GM19467 (cell line): ENCODE results near the gene CYBC1.

ENCODE experiments used
- ATAC-seq: cut with Tn5 transposase; IDR thresholded peaks from one replicate; pipeline ENCODE4 v1.9.1; 2021; ENCODE audit warnings: mild to moderate bottlenecking, moderate library complexity; ENCODE audit not compliant: unreplicated experiment

The CYBC1 gene

GRCh38 chr17:82411396-82412053 lies 39.0 kb downstream of the CYBC1 start:
- no peak for ATAC-seq

GRCh38 chr17:82410014-82410716 lies 40.4 kb downstream of the CYBC1 start:
- no peak for ATAC-seq

GRCh38 chr17:82408938-82409318 lies 41.6 kb downstream of the CYBC1 start:
- no peak for ATAC-seq

- ATAC-seq: no peak
Observed at GRCh38 chr17:82408288-82408937, 42.1 kb downstream of the CYBC1 start.

GRCh38 chr17:82407255-82407654 lies 43.3 kb downstream of the CYBC1 start:
- ATAC-seq: no peak

GRCh38 chr17:82406131-82406671 lies 44.4 kb downstream of the CYBC1 start:
- no peak for ATAC-seq

- ATAC-seq: no peak
Observed at GRCh38 chr17:82405051-82405450, 45.5 kb downstream of the CYBC1 start.

GRCh38 chr17:82403662-82404660 lies 46.6 kb downstream of the CYBC1 start:
- ATAC-seq: no peak

- peak; percentile 64 for ATAC-seq
Observed at GRCh38 chr17:82402865-82403264, 47.7 kb downstream of the CYBC1 start.

GRCh38 chr17:82400830-82401229 lies 49.7 kb downstream of the CYBC1 start:
- ATAC-seq: no peak

- ATAC-seq: no peak
Observed at GRCh38 chr17:82400206-82400605, 50.3 kb downstream of the CYBC1 start.

GRCh38 chr17:82399601-82400101 lies 50.9 kb downstream of the CYBC1 start:
- no peak for ATAC-seq

- ATAC-seq: no peak
Observed at GRCh38 chr17:82399041-82399441, 51.5 kb downstream of the CYBC1 start.

- no peak for ATAC-seq
Observed at GRCh38 chr17:82397449-82398335, 52.9 kb downstream of the CYBC1 start.

GRCh38 chr17:82396601-82397435 lies 53.7 kb downstream of the CYBC1 start:
- ATAC-seq: no peak

GRCh38 chr17:82394278-82394677 lies 56.3 kb downstream of the CYBC1 start:
- no peak for ATAC-seq

- no peak for ATAC-seq
Observed at GRCh38 chr17:82392941-82393340, 57.6 kb downstream of the CYBC1 start.
